Activated T-cell treated with anti-CD3 and anti-CD28 coated beads for 24 hours (primary cell): ENCODE data around the gene PEX11A.

ENCODE experiments used
- DNase-seq: peaks from one replicate; pipeline ENCODE4 v3.0.0-alpha.2; 2020; ENCODE audit warnings: low read depth

The PEX11A gene

GRCh38 chr15:89654847-89655805 is 35.4 kb downstream of the PEX11A start, which contains the start of gene KIF7:
TSS of gene KIF7 (minus strand) at chr15:89655467. CDS start at chr15:89652930, 2,537 bp downstream.
- peak; percentile 11 for DNase-seq

GRCh38 chr15:89654301-89654761 is 36.2 kb downstream of the PEX11A start:
- DNase-seq = no peak

- no peak for DNase-seq
Observed at GRCh38 chr15:89653578-89653977, 37.0 kb downstream of the PEX11A start.

GRCh38 chr15:89652666-89653065 is 37.9 kb downstream of the PEX11A start:
- DNase-seq = no peak

GRCh38 chr15:89652131-89652530 is 38.4 kb downstream of the PEX11A start:
- no peak for DNase-seq

GRCh38 chr15:89649716-89650115 is 40.8 kb downstream of the PEX11A start:
- DNase-seq = no peak

- no peak for DNase-seq
Observed at GRCh38 chr15:89649013-89649625, 41.4 kb downstream of the PEX11A start.

- DNase-seq = no peak
Observed at GRCh38 chr15:89648106-89649012, 42.2 kb downstream of the PEX11A start.

- peak; percentile 46 for DNase-seq
Observed at GRCh38 chr15:89647191-89647851, 43.2 kb downstream of the PEX11A start.

GRCh38 chr15:89646416-89647141 is 44.0 kb downstream of the PEX11A start:
- DNase-seq = no peak

GRCh38 chr15:89645680-89646079 is 44.9 kb downstream of the PEX11A start:
- DNase-seq = no peak

GRCh38 chr15:89642106-89642505 is 48.4 kb downstream of the PEX11A start:
- no peak for DNase-seq

GRCh38 chr15:89641053-89641452 is 49.5 kb downstream of the PEX11A start:
- no peak for DNase-seq

GRCh38 chr15:89640245-89640644 is 50.3 kb downstream of the PEX11A start:
- no peak for DNase-seq

- DNase-seq = no peak
Observed at GRCh38 chr15:89633585-89633984, 57.0 kb downstream of the PEX11A start.

- no peak for DNase-seq
Observed at GRCh38 chr15:89632563-89633430, 57.8 kb downstream of the PEX11A start.

GRCh38 chr15:89631902-89632264 is 58.7 kb downstream of the PEX11A start:
- no peak for DNase-seq
